A549 (cell line): Measurements from ENCODE around the gene RPP30.

ENCODE experiments used
- BHLHE40 ChIP-seq: IDR thresholded peaks from 2 replicates; pipeline ENCODE4 v1.6.1; 2012; ENCODE audit warnings: low read depth, low read length, inconsistent platforms
- CTCF ChIP-seq: fragments of >200 bp; sonication (Bioruptor Twin); formaldehyde crosslinking; IDR thresholded peaks from 3 replicates; pipeline ENCODE4 v1.5.1; 2016
- EP300 ChIP-seq, 2 experiments: fragments of >200 bp; sonication (Bioruptor Twin); formaldehyde crosslinking; IDR thresholded peaks; 2 replicates in 1 of 2; 3 replicates in 1 of 2; pipeline ENCODE4 v1.6.1; 2016 to 2017
- HOXB5 ChIP-seq: fragments of 250-450 bp; sonication (Bioruptor Pico); IDR thresholded peaks from 2 replicates; pipeline ENCODE4 v1.5.0; 2020; ENCODE audit warnings: mild to moderate bottlenecking, moderate library complexity
- POLR2A ChIP-seq: IDR thresholded peaks from 2 replicates; pipeline ENCODE4 v1.6.1; 2012; ENCODE audit warnings: mild to moderate bottlenecking, low read length
- RFX5 ChIP-seq: fragments of 450-650 bp; IDR thresholded peaks from 2 replicates; pipeline ENCODE4 v1.7.1; 2014; ENCODE audit warnings: antibody characterized with exemption, mild to moderate bottlenecking, moderate library complexity
- ZC3H11A ChIP-seq: fragments of 450-650 bp; IDR thresholded peaks from 2 replicates; pipeline ENCODE4 v1.6.1; 2014; ENCODE audit warnings: antibody characterized with exemption, mild to moderate bottlenecking

GRCh38 chr10:90856964-90857634, 14.7 kb upstream of the RPP30 start:
- TF ChIP-seq BHLHE40 (no peak), RFX5 (no peak), POLR2A (no peak), CTCF (no peak), EP300 (IDR thresholded peaks at IDR 0.05) (no peak), HOXB5 (CRISPR knock-in tag) (no peak), ZC3H11A (no peak)
